MM.1S (cell line): Measurements from ENCODE around the gene TMOD4.

Experiments used
- EZH2 ChIP-seq: fragments of 300-600 bp; sonication (generic); optimal IDR thresholded peaks from 2 replicates; pipeline ENCODE3; 2017; ENCODE audit warnings: low read depth, mild to moderate bottlenecking, antibody characterized with exemption, low read length, mixed read lengths
- EZH2phosphoT487 ChIP-seq: fragments of 300-600 bp; sonication (generic); IDR thresholded peaks from 2 replicates; pipeline ENCODE4 v1.6.1; 2018; ENCODE audit warnings: antibody characterized with exemption, low read length
- TF ChIP-seq, protein P1 (sequence below): fragments of 300-600 bp; sonication (generic); IDR thresholded peaks from 2 replicates; pipeline ENCODE4 v1.5.1; 2016; ENCODE audit warnings: antibody characterized with exemption, low read length, mixed read lengths

DNA sequence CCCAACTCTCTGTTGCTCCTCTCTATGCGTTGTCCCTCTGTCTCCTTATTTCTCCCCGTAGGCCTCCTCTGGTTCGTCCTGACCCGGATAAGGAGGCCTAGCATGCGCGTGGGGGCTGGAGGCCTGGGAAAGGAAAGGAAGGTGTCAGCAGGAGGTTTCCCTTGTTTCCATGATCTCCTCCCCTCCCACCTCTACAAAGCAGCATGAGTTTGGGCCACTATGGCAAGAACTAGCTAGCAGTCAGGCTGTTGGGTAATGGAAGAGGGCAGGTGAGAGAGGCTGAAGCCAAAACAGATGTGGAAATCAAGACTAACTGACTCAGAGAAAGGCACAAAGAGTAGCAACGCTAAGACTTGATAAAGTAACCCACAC, 28.7 kb downstream of the TMOD4 start:
- TF ChIP-seq, protein P1, sequence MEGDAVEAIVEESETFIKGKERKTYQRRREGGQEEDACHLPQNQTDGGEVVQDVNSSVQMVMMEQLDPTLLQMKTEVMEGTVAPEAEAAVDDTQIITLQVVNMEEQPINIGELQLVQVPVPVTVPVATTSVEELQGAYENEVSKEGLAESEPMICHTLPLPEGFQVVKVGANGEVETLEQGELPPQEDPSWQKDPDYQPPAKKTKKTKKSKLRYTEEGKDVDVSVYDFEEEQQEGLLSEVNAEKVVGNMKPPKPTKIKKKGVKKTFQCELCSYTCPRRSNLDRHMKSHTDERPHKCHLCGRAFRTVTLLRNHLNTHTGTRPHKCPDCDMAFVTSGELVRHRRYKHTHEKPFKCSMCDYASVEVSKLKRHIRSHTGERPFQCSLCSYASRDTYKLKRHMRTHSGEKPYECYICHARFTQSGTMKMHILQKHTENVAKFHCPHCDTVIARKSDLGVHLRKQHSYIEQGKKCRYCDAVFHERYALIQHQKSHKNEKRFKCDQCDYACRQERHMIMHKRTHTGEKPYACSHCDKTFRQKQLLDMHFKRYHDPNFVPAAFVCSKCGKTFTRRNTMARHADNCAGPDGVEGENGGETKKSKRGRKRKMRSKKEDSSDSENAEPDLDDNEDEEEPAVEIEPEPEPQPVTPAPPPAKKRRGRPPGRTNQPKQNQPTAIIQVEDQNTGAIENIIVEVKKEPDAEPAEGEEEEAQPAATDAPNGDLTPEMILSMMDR, result no peak
- no peak for TF ChIP-seq EZH2phosphoT487
- no peak for TF ChIP-seq EZH2
